Spleen (tissue), 11 donors: ENCODE measurements around the gene SNPH. TPM values are rescaled to one million over a fixed set of nuclear protein-coding genes. Genes with fewer than 3 reads are reported as not detected.

Experiments used
- DNase-seq: peaks from one replicate; pipeline ENCODE4 v3.0.0-alpha.2; 2020
- H3K27ac ChIP-seq, 8 donors: fragments of 200-600 bp; sonication (generic) in 7 of 8; 1 replicate in 4 of 8; 2 replicates in 4 of 8; pipeline versions ENCODE4 v1.5.0 to v1.8.0; 2016 to 2021; ENCODE audit warnings: inconsistent platforms in 4 of 8, mild to moderate bottlenecking in 4 of 8, moderate library complexity in 1 of 8
- H3K27me3 ChIP-seq, 7 donors: fragments of 200-600 bp; sonication (generic) in 6 of 7; replicated peaks in 1 of 7; 1 replicate in 4 of 7; 2 replicates in 3 of 7; pipeline versions ENCODE4 v1.5.0 to v1.8.0; 2016 to 2021; ENCODE audit warnings: inconsistent platforms in 3 of 7, mild to moderate bottlenecking in 1 of 7
- H3K36me3 ChIP-seq, 6 donors: fragments of 200-600 bp; sonication (generic) in 5 of 6; 1 replicate in 4 of 6; 2 replicates in 2 of 6; pipeline versions ENCODE4 v1.5.0 to v1.8.0; 2016 to 2021; ENCODE audit warnings: inconsistent platforms in 2 of 6
- H3K4me1 ChIP-seq, 6 donors: fragments of 200-600 bp; sonication (generic) in 5 of 6; 1 replicate in 3 of 6; 2 replicates in 3 of 6; pipeline versions ENCODE4 v1.5.0 to v1.8.0; 2016 to 2021; ENCODE audit warnings: inconsistent platforms in 3 of 6
- H3K4me3 ChIP-seq, 8 donors: fragments of 200-600 bp; sonication (generic) in 7 of 8; 1 replicate in 4 of 8; 2 replicates in 4 of 8; pipeline versions ENCODE4 v1.5.0 to v1.8.0; 2016 to 2021; ENCODE audit warnings: inconsistent platforms in 4 of 8, mild to moderate bottlenecking in 4 of 8, moderate library complexity in 2 of 8
- H3K9me3 ChIP-seq, 8 donors: fragments of 200-600 bp; sonication (generic) in 7 of 8; 1 replicate in 4 of 8; 2 replicates in 4 of 8; pipeline versions ENCODE4 v1.5.0 to v1.8.0; 2016 to 2021; ENCODE audit warnings: inconsistent platforms in 4 of 8
- POLR2A ChIP-seq, 3 donors: fragments of 450-650 bp; IDR thresholded peaks; one replicate each; pipeline ENCODE4 v1.5.1; 2017; ENCODE audit warnings: antibody characterized with exemption in 3 of 3, mild to moderate bottlenecking in 1 of 3
- POLR2AphosphoS5 ChIP-seq, 3 donors: sonication (generic); formaldehyde crosslinking; IDR thresholded peaks; one replicate each; pipeline ENCODE4 v1.5.1; 2017; ENCODE audit warnings: antibody characterized with exemption in 3 of 3
- WGBS, 5 donors: extraction: QIAGEN DNeasy Blood & Tissue Kit in 3 of 5; methylation state at CpG; one replicate each; pipeline versions ENCODE4 v1.1.5 to v1.1.7; 2013 to 2018; 5-methylcytosine and 5-hydroxymethylcytosine counted together
- intact Hi-C: fragments of 100-400 bp; cut with DNase I; formaldehyde crosslinking; loops from one replicate; pipeline ENCODE4 v1.15.0; 2023; ENCODE audit warnings: low total_unique reads
- polyA plus RNA-seq, 3 donors: library from polyadenylated mRNA; stranded (reverse); fragments of 200-250 nt; gene quantifications; one replicate each; pipeline ENCODE4 v1.2.1, GENCODE V29; 2013
- total RNA-seq, 7 donors: library from RNA; depleted of rRNA in 3 of 7; stranded (reverse); fragments of >200 nt in 3 of 7; fragmentation: NEBNext Ultra II Directional in 4 of 7; extraction: Animal tissue kit (Norgen Biotek cat#: 25700) in 4 of 7; gene quantifications; one replicate each; pipeline versions ENCODE4 v1.1.0 to v1.2.1, GENCODE V29; 2016 to 2021
- TF ChIP-seq, protein P1 (sequence below), 11 experiments: fragments of 200-600 bp in 7 of 11; fragments of 450-650 bp in 4 of 11; sonication (generic) in 4 of 11; IDR thresholded peaks in 8 of 11; conservative IDR thresholded peaks in 3 of 11; 1 replicate in 7 of 11; 2 replicates in 4 of 11; pipeline versions ENCODE4 v1.4.0 to v1.8.0; 2016 to 2021; ENCODE audit warnings: antibody characterized with exemption in 11 of 11, inconsistent platforms in 4 of 11, mild to moderate bottlenecking in 1 of 11
- donor health status: healthy with polysubstance abuse.
- donor health status: DM: no; HTN: no; CAD: no; lungs with moderate emphysema.
- donor health status: DM: no; HTN: no; CAD: no.
- donor health status: Bipolar disorder and iron deficiency.
- donor health status: healthy.
- donor health status: DM: no; HTN: no; CAD: no.
- donor health status: DM: yes; HTN: yes; CAD: no.

Gene SNPH
- total and polyA plus RNA-seq, 10 donors = 0.58 to 3.5 (median 2.0) TPM

DNA sequence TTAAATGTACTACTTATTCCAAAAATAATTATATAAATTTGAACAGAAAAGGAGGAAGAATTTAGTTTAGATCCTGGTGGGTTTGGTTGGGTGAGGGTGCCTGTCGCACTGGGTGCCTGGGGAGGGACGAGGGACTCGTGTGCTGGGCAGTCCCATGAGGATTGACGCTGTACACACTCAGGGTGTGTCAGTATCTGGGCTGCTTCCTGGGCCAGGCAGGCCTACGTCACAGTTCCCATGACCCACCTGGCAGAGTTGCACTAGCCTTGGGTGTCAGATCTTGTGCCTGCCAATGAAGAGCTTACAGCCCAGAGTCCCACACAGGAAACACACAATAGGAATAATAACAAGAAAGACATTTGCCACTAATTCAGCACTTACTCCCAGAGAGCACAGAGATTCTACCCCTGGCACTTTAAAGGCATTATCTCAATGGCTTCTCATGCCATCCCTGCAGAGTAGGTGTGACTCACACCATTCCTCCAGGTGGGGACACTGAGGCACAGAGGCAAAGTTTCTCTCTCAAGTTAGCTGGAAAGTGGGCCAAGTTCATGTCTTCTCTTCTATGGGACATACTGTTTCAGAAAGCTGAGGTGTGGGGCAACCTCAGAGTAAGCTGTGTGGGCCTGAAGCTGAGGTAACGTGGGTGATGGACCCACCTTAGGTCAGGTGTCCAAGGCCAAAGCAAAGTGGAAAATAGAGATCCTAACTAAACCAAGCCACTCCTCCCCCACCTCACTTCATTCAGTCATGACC lies 64.2 kb downstream of the SNPH start:
- 57 to 75% (median 72%) methylated on average over 6 of the region's 6 CpGs for WGBS, 5 donors
- Histone ChIP-seq H3K4me3 (no peak overlapping the region), H3K9me3 (no peaks in the 10 kb centered on the region), H3K4me1 (peaks cover 34 to 86% (median 64%) of the 10 kb centered on the region in 6 donors), H3K36me3 (peaks cover 0 to 46% (median 0%) of the 10 kb centered on the region in 6 donors), H3K27ac (peak overlapping the region; percentile 42 to 99 (median 97)), H3K27me3 (no peaks in the 10 kb centered on the region)
- TF ChIP-seq, protein P1, sequence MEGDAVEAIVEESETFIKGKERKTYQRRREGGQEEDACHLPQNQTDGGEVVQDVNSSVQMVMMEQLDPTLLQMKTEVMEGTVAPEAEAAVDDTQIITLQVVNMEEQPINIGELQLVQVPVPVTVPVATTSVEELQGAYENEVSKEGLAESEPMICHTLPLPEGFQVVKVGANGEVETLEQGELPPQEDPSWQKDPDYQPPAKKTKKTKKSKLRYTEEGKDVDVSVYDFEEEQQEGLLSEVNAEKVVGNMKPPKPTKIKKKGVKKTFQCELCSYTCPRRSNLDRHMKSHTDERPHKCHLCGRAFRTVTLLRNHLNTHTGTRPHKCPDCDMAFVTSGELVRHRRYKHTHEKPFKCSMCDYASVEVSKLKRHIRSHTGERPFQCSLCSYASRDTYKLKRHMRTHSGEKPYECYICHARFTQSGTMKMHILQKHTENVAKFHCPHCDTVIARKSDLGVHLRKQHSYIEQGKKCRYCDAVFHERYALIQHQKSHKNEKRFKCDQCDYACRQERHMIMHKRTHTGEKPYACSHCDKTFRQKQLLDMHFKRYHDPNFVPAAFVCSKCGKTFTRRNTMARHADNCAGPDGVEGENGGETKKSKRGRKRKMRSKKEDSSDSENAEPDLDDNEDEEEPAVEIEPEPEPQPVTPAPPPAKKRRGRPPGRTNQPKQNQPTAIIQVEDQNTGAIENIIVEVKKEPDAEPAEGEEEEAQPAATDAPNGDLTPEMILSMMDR (IDR thresholded peaks at IDR 0.05 in 8 of 11, conservative IDR thresholded peaks at IDR 0.05 in 3 of 11) = no peak
- TF ChIP-seq POLR2AphosphoS5 (IDR thresholded peaks at IDR 0.05) (peak in 2 of 3 donors; percentile 43 to 47), POLR2A (IDR thresholded peaks at IDR 0.05) (no peak)
- peak; percentile 80 for DNase-seq
- intact Hi-C loops = no loop called here

DNA sequence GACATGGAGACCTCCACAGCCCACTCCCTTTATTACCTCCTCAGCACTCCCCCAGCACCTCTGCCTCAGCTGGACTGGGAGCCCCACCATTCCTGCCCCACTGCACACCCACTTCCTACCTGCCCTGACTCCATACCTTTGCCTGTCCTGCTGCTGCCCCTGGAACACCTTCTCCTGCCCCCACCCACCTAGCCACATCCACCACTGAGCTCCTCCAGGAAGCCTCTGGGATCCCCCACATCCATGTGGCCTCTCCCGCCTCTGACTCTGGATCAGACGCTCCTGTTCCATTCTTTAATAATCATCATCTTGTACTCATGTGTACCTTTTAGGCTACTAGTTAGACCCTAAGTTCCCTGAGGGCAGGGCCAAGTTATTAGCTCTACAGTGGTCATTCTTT lies 65.0 kb downstream of the SNPH start:
- no peaks in the 10 kb centered on the region for H3K27me3 ChIP-seq
- intact Hi-C loops = no loop called here
- WGBS, 5 donors = 91 to 100% (median 96%) methylated on average over 2 of the region's 2 CpGs
- peaks cover 0 to 46% (median 0%) of the 10 kb centered on the region in 6 donors for H3K36me3 ChIP-seq
- peaks cover 33 to 88% (median 63%) of the 10 kb centered on the region in 6 donors for H3K4me1 ChIP-seq
- H3K9me3 ChIP-seq = no peaks in the 10 kb centered on the region
- peak overlapping the region in 5 of 8 donors; percentile 17 to 99 (median 97) for H3K27ac ChIP-seq
- DNase-seq = peak; percentile 48
- TF ChIP-seq POLR2A (IDR thresholded peaks at IDR 0.05) (no peak), POLR2AphosphoS5 (IDR thresholded peaks at IDR 0.05) (no peak)
- TF ChIP-seq, protein P1 (IDR thresholded peaks at IDR 0.05 in 8 of 11, conservative IDR thresholded peaks at IDR 0.05 in 3 of 11) = no peak
- no peak overlapping the region for H3K4me3 ChIP-seq

DNA sequence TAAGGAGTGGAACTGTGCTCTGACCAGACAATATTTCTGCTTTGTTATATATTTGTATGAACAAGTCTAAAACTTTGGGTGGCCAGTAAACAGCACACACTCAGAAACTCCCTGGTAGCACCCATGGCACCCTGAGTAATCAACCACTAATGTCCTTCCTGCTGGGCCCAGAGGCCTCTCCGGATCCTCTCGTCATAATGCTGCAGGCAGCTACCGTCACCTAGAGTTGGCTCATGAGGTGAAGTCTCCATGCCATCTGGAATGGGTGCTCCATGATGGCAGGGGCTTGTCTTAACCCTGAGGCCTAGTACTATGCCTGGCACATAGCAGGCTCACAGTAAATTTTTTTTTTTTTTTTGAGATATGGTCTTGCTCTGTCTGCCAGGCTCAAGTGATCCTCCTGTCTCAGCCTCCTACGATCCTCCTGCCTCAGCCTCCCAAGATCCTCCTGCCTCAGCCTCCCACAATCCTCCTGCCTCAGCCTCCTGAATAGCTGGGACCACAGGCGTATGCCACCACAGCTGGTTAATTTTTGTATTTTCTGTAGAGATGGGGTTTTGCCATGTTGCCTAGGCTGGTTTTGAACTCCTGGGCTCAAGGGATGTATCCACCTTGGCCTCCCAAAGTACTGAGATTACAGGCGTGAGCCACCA lies 65.8 kb downstream of the SNPH start:
- Histone ChIP-seq H3K27ac (peak overlapping the region in 2 of 8 donors; percentile 94 to 99), H3K9me3 (no peaks in the 10 kb centered on the region), H3K27me3 (no peaks in the 10 kb centered on the region), H3K4me3 (no peak overlapping the region), H3K4me1 (peaks cover 30 to 88% (median 63%) of the 10 kb centered on the region in 6 donors), H3K36me3 (peaks cover 0 to 46% (median 0%) of the 10 kb centered on the region in 6 donors)
- intact Hi-C loops = no loop called here
- 93 to 97% (median 95%) methylated on average over 6 of the region's 6 CpGs for WGBS, 5 donors
- TF ChIP-seq POLR2A (IDR thresholded peaks at IDR 0.05) (no peak), POLR2AphosphoS5 (IDR thresholded peaks at IDR 0.05) (no peak)
- TF ChIP-seq, protein P1 (IDR thresholded peaks at IDR 0.05 in 8 of 11, conservative IDR thresholded peaks at IDR 0.05 in 3 of 11) = no peak
- peak; percentile 24 for DNase-seq
